ENCODE data around the gene EXOC4.
A peak's percentile ranks its signal among the peaks of the same experiment; 100 is the strongest.

The EXOC4 gene

GRCh38 chr7:133940368-133940767 lies 687.5 kb downstream of the EXOC4 start:
- no peak for DNase-seq (ENCODE audit: low spot score)

- peak; percentile 17 for DNase-seq (ENCODE audit: low spot score)
Observed at GRCh38 chr7:133941496-133941895, 688.6 kb downstream of the EXOC4 start.

GRCh38 chr7:133945497-133945896 lies 692.6 kb downstream of the EXOC4 start:
- DNase-seq (ENCODE audit: low spot score) = no peak

- no peak for DNase-seq (ENCODE audit: low spot score)
Observed at GRCh38 chr7:133947458-133948254, 694.8 kb downstream of the EXOC4 start.

- DNase-seq (ENCODE audit: low spot score) = no peak
Observed at GRCh38 chr7:133948588-133948987, 695.7 kb downstream of the EXOC4 start.

- DNase-seq (ENCODE audit: low spot score) = no peak
Observed at GRCh38 chr7:133950855-133951254, 698.0 kb downstream of the EXOC4 start.

- DNase-seq (ENCODE audit: low spot score) = no peak
Observed at GRCh38 chr7:133955208-133955607, 702.3 kb downstream of the EXOC4 start.

- no peak for DNase-seq (ENCODE audit: low spot score)
Observed at GRCh38 chr7:133957845-133958244, 705.0 kb downstream of the EXOC4 start.

- no peak for DNase-seq (ENCODE audit: low spot score)
Observed at GRCh38 chr7:133958822-133959221, 705.9 kb downstream of the EXOC4 start.

GRCh38 chr7:133959505-133959904 lies 706.6 kb downstream of the EXOC4 start:
- DNase-seq (ENCODE audit: low spot score) = no peak

- no peak for DNase-seq (ENCODE audit: low spot score)
Observed at GRCh38 chr7:133961724-133962123, 708.8 kb downstream of the EXOC4 start.

GRCh38 chr7:133962646-133963045 lies 709.8 kb downstream of the EXOC4 start:
- DNase-seq (ENCODE audit: low spot score) = no peak

GRCh38 chr7:133963629-133964028 lies 710.8 kb downstream of the EXOC4 start:
- no peak for DNase-seq (ENCODE audit: low spot score)

- no peak for DNase-seq (ENCODE audit: low spot score)
Observed at GRCh38 chr7:133971625-133972024, 718.7 kb downstream of the EXOC4 start.

GRCh38 chr7:133973710-133974109 lies 720.8 kb downstream of the EXOC4 start:
- DNase-seq (ENCODE audit: low spot score) = no peak

GRCh38 chr7:133975130-133975529 lies 722.3 kb downstream of the EXOC4 start:
- no peak for DNase-seq (ENCODE audit: low spot score)

- no peak for DNase-seq (ENCODE audit: low spot score)
Observed at GRCh38 chr7:133976140-133976539, 723.3 kb downstream of the EXOC4 start.

- DNase-seq (ENCODE audit: low spot score) = no peak
Observed at GRCh38 chr7:133977409-133978274, 724.8 kb downstream of the EXOC4 start.

- DNase-seq (ENCODE audit: low spot score) = no peak
Observed at GRCh38 chr7:133978502-133979295, 725.8 kb downstream of the EXOC4 start.

GRCh38 chr7:133980804-133981203 lies 727.9 kb downstream of the EXOC4 start:
- DNase-seq (ENCODE audit: low spot score) = no peak

- no peak for DNase-seq (ENCODE audit: low spot score)
Observed at GRCh38 chr7:133983685-133984419, 731.0 kb downstream of the EXOC4 start.

- no peak for DNase-seq (ENCODE audit: low spot score)
Observed at GRCh38 chr7:133985300-133985699, 732.4 kb downstream of the EXOC4 start.
